Progenitor cell of endocrine pancreas (in vitro differentiated cells): ENCODE results near the gene TMC4. TPM values are rescaled to one million over a fixed set of nuclear protein-coding genes. Genes with fewer than 3 reads are reported as not detected.
"Not testable (repeated sequence)": the region's sequence is repeated elsewhere in the genome, so short reads cannot be mapped to it uniquely, and the experiment has no call there.

ENCODE experiments used
- DNase-seq: peaks from one replicate; pipeline ENCODE4 v3.0.0; 2021; ENCODE audit warnings: low spot score; ENCODE audit not compliant: unreplicated experiment
- H3K27ac Mint-ChIP-seq: 2 replicates; pipeline ENCODE4 v1.8.0; 2021; ENCODE audit warnings: mild to moderate bottlenecking, moderate library complexity, mixed read lengths
- H3K27me3 Mint-ChIP-seq: 2 replicates; pipeline ENCODE4 v1.8.0; 2021; ENCODE audit warnings: mixed read lengths
- H3K36me3 Mint-ChIP-seq: 2 replicates; pipeline ENCODE4 v1.8.0; 2022; ENCODE audit warnings: mixed read lengths; ENCODE audit not compliant: insufficient read depth
- H3K4me1 Mint-ChIP-seq: 2 replicates; pipeline ENCODE4 v1.8.0; 2021; ENCODE audit warnings: low read depth, mixed read lengths
- H3K4me3 Mint-ChIP-seq: 2 replicates; pipeline ENCODE4 v1.8.0; 2021; ENCODE audit warnings: low read depth, mild to moderate bottlenecking, moderate library complexity, mixed read lengths
- H3K9me3 Mint-ChIP-seq: 2 replicates; pipeline ENCODE4 v1.8.0; 2021; ENCODE audit warnings: low read depth, mixed read lengths
- CTCF ChIP-seq: fragments of 200-600 bp; sonication (generic); IDR thresholded peaks from one replicate; pipeline ENCODE4 v1.5.0; 2021; ENCODE audit warnings: antibody characterized with exemption, mild to moderate bottlenecking; ENCODE audit not compliant: unreplicated experiment
- total RNA-seq: library from RNA; stranded (reverse); gene quantifications from 2 replicates; pipeline ENCODE4 v1.2.1, GENCODE V29; 2021

Gene TMC4
- total RNA-seq, 1 donor from 2014 or later, result 125 TPM

- Mint-ChIP-seq H3K36me3 (peaks cover 15% of the 10 kb centered on the region), H3K27ac (no peak overlapping the region), H3K4me1 (peaks cover 13% of the 10 kb centered on the region), H3K9me3 (no peaks in the 10 kb centered on the region), H3K4me3 (no peak overlapping the region), H3K27me3 (no peaks in the 10 kb centered on the region)
- no peak for TF ChIP-seq CTCF
- DNase-seq, result no peak
These were observed 24.2 kb upstream of the TMC4 start for GRCh38 chr19:54197121-54197520.

- no peak for DNase-seq
- no peak overlapping the region for H3K4me3 Mint-ChIP-seq
- peaks cover 15% of the 10 kb centered on the region for H3K36me3 Mint-ChIP-seq
- peaks cover 14% of the 10 kb centered on the region for H3K4me1 Mint-ChIP-seq
- no peak overlapping the region for H3K27ac Mint-ChIP-seq
- H3K27me3 Mint-ChIP-seq, result no peaks in the 10 kb centered on the region
- H3K9me3 Mint-ChIP-seq, result no peaks in the 10 kb centered on the region
- TF ChIP-seq CTCF, result no peak
These were observed 23.6 kb upstream of the TMC4 start for GRCh38 chr19:54196536-54196935.

GRCh38 chr19:54194463-54194862 lies 21.5 kb upstream of the TMC4 start:
- H3K4me3 Mint-ChIP-seq, H3K9me3 Mint-ChIP-seq, H3K27me3 Mint-ChIP-seq, H3K27ac Mint-ChIP-seq, DNase-seq: not testable (repeated sequence)
- peaks cover 13% of the 10 kb centered on the region for H3K36me3 Mint-ChIP-seq
- peaks cover 12% of the 10 kb centered on the region for H3K4me1 Mint-ChIP-seq

GRCh38 chr19:54193011-54193410 lies 20.1 kb upstream of the TMC4 start:
- H3K27me3 Mint-ChIP-seq, result no peaks in the 10 kb centered on the region
- peaks cover 13% of the 10 kb centered on the region for H3K36me3 Mint-ChIP-seq
- no peak for DNase-seq
- peaks cover 12% of the 10 kb centered on the region for H3K4me1 Mint-ChIP-seq
- H3K9me3 Mint-ChIP-seq, result no peaks in the 10 kb centered on the region
- TF ChIP-seq CTCF, result no peak
- H3K27ac Mint-ChIP-seq, result no peak overlapping the region
- H3K4me3 Mint-ChIP-seq, result peak overlapping the region; percentile 40

GRCh38 chr19:54191811-54192453 lies 19.0 kb upstream of the TMC4 start:
- H3K27me3 Mint-ChIP-seq, result no peaks in the 10 kb centered on the region
- DNase-seq, result no peak
- H3K4me3 Mint-ChIP-seq, result peak overlapping the region; percentile 88
- peak overlapping the region; percentile 95 for H3K27ac Mint-ChIP-seq
- H3K4me1 Mint-ChIP-seq, result peaks cover 17% of the 10 kb centered on the region
- peaks cover 12% of the 10 kb centered on the region for H3K36me3 Mint-ChIP-seq
- no peaks in the 10 kb centered on the region for H3K9me3 Mint-ChIP-seq
- TF ChIP-seq CTCF, result no peak

GRCh38 chr19:54191011-54191810 lies 18.3 kb upstream of the TMC4 start, which contains the start of gene TSEN34:
TSEN34 (plus strand) TSS chr19:54191308; CDS start chr19:54191365, 57 bp downstream.
- Mint-ChIP-seq H3K9me3 (no peaks in the 10 kb centered on the region), H3K4me1 (peaks cover 17% of the 10 kb centered on the region), H3K4me3 (peak within 1 kb of the TSS; percentile 88), H3K36me3 (peaks cover 15% of the 10 kb centered on the region), H3K27me3 (no peaks in the 10 kb centered on the region), H3K27ac (peak within 1 kb of the TSS; percentile 99)
- peak; percentile 82 for DNase-seq
- no peak for TF ChIP-seq CTCF
